Measurements from ENCODE around the gene LENEP. TPM values are rescaled to one million over a fixed set of nuclear protein-coding genes. Genes with fewer than 3 reads are reported as not detected.

Gene LENEP
- total RNA-seq, 2 donors from 2014 or later, result not detected

- no peak for TF ChIP-seq CTCF (IDR thresholded peaks at IDR 0.05)
- DNase-seq (ENCODE audit: low spot score), result no peak
Observed at GRCh38 chr1:155000411-155000725, 7.0 kb downstream of the LENEP start.

GRCh38 chr1:155000726-155001424 is 7.5 kb downstream of the LENEP start:
- Histone ChIP-seq H3K27me3 (no peaks in the 10 kb centered on the region), H3K4me1 (peaks cover 0 to 40% of the 10 kb centered on the region in 2 donors), H3K27ac (peak overlapping the region; percentile 98 to 99), H3K4me3 (peak overlapping the region; percentile 87 to 92), H3K36me3 (no peaks in the 10 kb centered on the region), H3K9me3 (no peaks in the 10 kb centered on the region)
- DNase-seq (ENCODE audit: low spot score), result peak; percentile 88
- peak in 1 of 2 donors; percentile 14 for TF ChIP-seq CTCF (IDR thresholded peaks at IDR 0.05)

More at GRCh38 chr1:155000411-155000725, 7.0 kb downstream of the LENEP start:
- no peaks in the 10 kb centered on the region for H3K36me3 ChIP-seq
- no peaks in the 10 kb centered on the region for H3K27me3 ChIP-seq
- H3K4me1 ChIP-seq, result peaks cover 0 to 35% of the 10 kb centered on the region in 2 donors
- peak overlapping the region; percentile 87 to 92 for H3K4me3 ChIP-seq
- no peaks in the 10 kb centered on the region for H3K9me3 ChIP-seq
- H3K27ac ChIP-seq, result peak overlapping the region; percentile 98 to 99

- TF ChIP-seq CTCF (IDR thresholded peaks at IDR 0.05), result no peak
- peaks cover 0 to 45% of the 10 kb centered on the region in 2 donors for H3K4me1 ChIP-seq
- H3K36me3 ChIP-seq, result no peaks in the 10 kb centered on the region
- no peak for DNase-seq (ENCODE audit: low spot score)
- H3K27me3 ChIP-seq, result no peaks in the 10 kb centered on the region
- H3K4me3 ChIP-seq, result peak overlapping the region; percentile 87 to 92
- H3K27ac ChIP-seq, result peak overlapping the region; percentile 98 to 99
- H3K9me3 ChIP-seq, result no peaks in the 10 kb centered on the region
Observed at GRCh38 chr1:155001425-155001674, 8.0 kb downstream of the LENEP start.

GRCh38 chr1:155001675-155002463 is 8.5 kb downstream of the LENEP start:
- TF ChIP-seq CTCF (IDR thresholded peaks at IDR 0.05), result peak; percentile 37 to 65
- Histone ChIP-seq H3K4me1 (peaks cover 0 to 50% of the 10 kb centered on the region in 2 donors), H3K9me3 (no peaks in the 10 kb centered on the region), H3K4me3 (peak overlapping the region; percentile 87 to 92), H3K27ac (peak overlapping the region; percentile 98 to 99), H3K36me3 (no peaks in the 10 kb centered on the region), H3K27me3 (no peaks in the 10 kb centered on the region)
- peak; percentile 100 for DNase-seq (ENCODE audit: low spot score)

- Histone ChIP-seq H3K27me3 (no peaks in the 10 kb centered on the region), H3K9me3 (no peaks in the 10 kb centered on the region), H3K27ac (peak within 1 kb of the TSS; percentile 98 to 99), H3K4me1 (peaks cover 0 to 58% of the 10 kb centered on the region in 2 donors), H3K36me3 (no peaks in the 10 kb centered on the region), H3K4me3 (peak within 1 kb of the TSS; percentile 87 to 92)
- DNase-seq (ENCODE audit: low spot score), result no peak
- no peak for TF ChIP-seq CTCF (IDR thresholded peaks at IDR 0.05)
Observed at GRCh38 chr1:155002464-155003226, 9.3 kb downstream of the LENEP start, which contains the start of gene ZBTB7B. TSS of gene ZBTB7B (plus strand) at chr1:155002802. CDS start at chr1:155014661, 11,859 bp downstream.
